H1 (cell line): Measurements from ENCODE around the gene SLC1A7. TPM values are rescaled to one million over a fixed set of nuclear protein-coding genes. Genes with fewer than 3 reads are reported as not detected.

Experiments
- CTCF ChIA-PET: fragments of 300-600 bp; sonication (Branson Sonifier 250); formaldehyde crosslinking; loops from one replicate; lab custom pipeline; 2021; ENCODE audit not compliant: partially characterized antibody; lab: Charles Lee
- POLR2A ChIA-PET: fragments of 300-600 bp; sonication (Branson Sonifier 250); formaldehyde crosslinking; loops from one replicate; lab custom pipeline; 2021; ENCODE audit warnings: inconsistent platforms; ENCODE audit not compliant: partially characterized antibody; lab: Charles Lee
- DNase-seq, 2 experiments: peaks; one replicate each; pipeline versions ENCODE4 v3.0.0 to v3.0.0-alpha.2; 2010 to 2022; ENCODE audit warnings: low spot score in 2 of 2, low read depth in 1 of 2, mixed read lengths in 1 of 2
- FAIRE-seq: peaks from 2 replicates; lab custom pipeline; 2011; peaks lifted over from hg19 to GRCh38; lab: Jason Lieb, UNC
- H2AFZ ChIP-seq: 2 replicates; pipeline ENCODE4 v1.8.1; 2012; ENCODE audit warnings: low read length, inconsistent platforms
- H2AK5ac ChIP-seq: 2 replicates; pipeline ENCODE4 v1.6.1; 2013; ENCODE audit warnings: low read depth, low read length
- H2BK120ac ChIP-seq: replicated peaks from 2 replicates; pipeline ENCODE3; 2013; ENCODE audit warnings: low read depth, low read length, inconsistent platforms
- H2BK12ac ChIP-seq: 2 replicates; pipeline ENCODE4 v1.6.1; 2013; ENCODE audit warnings: low read depth, low read length
- H2BK15ac ChIP-seq: 2 replicates; pipeline ENCODE4 v1.6.1; 2013; ENCODE audit warnings: low read length
- H2BK20ac ChIP-seq: 2 replicates; pipeline ENCODE4 v1.6.1; 2013; ENCODE audit warnings: low read length
- H2BK5ac ChIP-seq: 2 replicates; pipeline ENCODE4 v1.6.1; 2013; ENCODE audit warnings: low read depth, low read length
- H3K14ac ChIP-seq: 2 replicates; pipeline ENCODE4 v1.6.1; 2013; ENCODE audit warnings: inconsistent platforms; ENCODE audit not compliant: insufficient read length
- H3K18ac ChIP-seq: 2 replicates; pipeline ENCODE4 v1.6.1; 2013; ENCODE audit warnings: low read length; ENCODE audit errors: extremely low read depth
- H3K23ac ChIP-seq: 2 replicates; pipeline ENCODE4 v1.6.1; 2013; ENCODE audit warnings: inconsistent platforms; ENCODE audit not compliant: insufficient read length
- H3K23me2 ChIP-seq: 2 replicates; pipeline ENCODE4 v1.6.1; 2013; ENCODE audit warnings: low read depth, low read length
- H3K27ac ChIP-seq: 2 replicates; pipeline ENCODE4 v1.6.1; 2011; ENCODE audit warnings: low read depth, low read length, inconsistent platforms
- H3K27me3 ChIP-seq, 4 experiments: replicated peaks in 1 of 4; 1 replicate in 1 of 4; 2 replicates in 3 of 4; pipeline versions ENCODE4 v1.6.1 to v1.8.1; 2011 to 2013; ENCODE audit warnings: low read length in 3 of 4, mild to moderate bottlenecking in 3 of 4, inconsistent platforms in 2 of 4, mixed read lengths in 2 of 4, moderate library complexity in 1 of 4; ENCODE audit not compliant: control insufficient read depth in 3 of 4, insufficient read depth in 3 of 4; ENCODE audit errors: extremely low read depth in 1 of 4
- H3K36me3 ChIP-seq, 4 experiments: 2 replicates each; pipeline versions ENCODE4 v1.6.1 to v1.8.1; 2011 to 2013; ENCODE audit warnings: mild to moderate bottlenecking in 4 of 4, low read length in 3 of 4, moderate library complexity in 2 of 4, control low read depth in 1 of 4, inconsistent platforms in 1 of 4; ENCODE audit not compliant: insufficient read depth in 4 of 4, control insufficient read depth in 2 of 4
- H3K4ac ChIP-seq: replicated peaks from 2 replicates; pipeline ENCODE3; 2013; ENCODE audit warnings: low read length, low read depth, mixed read lengths, inconsistent platforms; ENCODE audit not compliant: insufficient read length
- H3K4me1 ChIP-seq, 4 experiments: replicated peaks in 1 of 4; 1 replicate in 1 of 4; 2 replicates in 3 of 4; pipeline versions ENCODE4 v1.6.1 to v1.8.1; 2011 to 2013; ENCODE audit warnings: low read length in 3 of 4, inconsistent platforms in 2 of 4, mixed read lengths in 1 of 4; ENCODE audit not compliant: insufficient read depth in 4 of 4, control insufficient read depth in 3 of 4
- H3K4me2 ChIP-seq, 2 experiments: 2 replicates each; pipeline versions ENCODE4 v1.6.1 to v1.8.1; 2011 to 2013; ENCODE audit warnings: low read depth in 2 of 2, low read length in 2 of 2, control low read depth in 1 of 2, inconsistent platforms in 1 of 2, mild to moderate bottlenecking in 1 of 2; ENCODE audit not compliant: insufficient read depth in 1 of 2
- H3K4me3 ChIP-seq, 4 experiments: fragments of 200-600, 300-600 bp in 1 of 4; sonication (generic), shearing (Covaris generic), sonication (Bioruptor Twin) in 1 of 4; 2 replicates each; pipeline versions ENCODE4 v1.5.1 to v1.8.1; 2011 to 2016; ENCODE audit warnings: low read length in 4 of 4, low read depth in 3 of 4, control low read depth in 2 of 4, inconsistent platforms in 2 of 4, mild to moderate bottlenecking in 2 of 4, mixed read lengths in 1 of 4, moderate library complexity in 1 of 4; ENCODE audit not compliant: insufficient read depth in 2 of 4; ENCODE audit errors: extremely low read depth in 1 of 4
- H3K56ac ChIP-seq: replicated peaks from 2 replicates; pipeline ENCODE3; 2013; ENCODE audit warnings: low read depth, mild to moderate bottlenecking, mixed read lengths, low read length, inconsistent platforms; ENCODE audit not compliant: insufficient read length
- H3K79me1 ChIP-seq: 2 replicates; pipeline ENCODE4 v1.6.1; 2013; ENCODE audit warnings: low read depth, low read length, control low read depth
- H3K79me2 ChIP-seq, 2 experiments: 2 replicates each; pipeline versions ENCODE4 v1.6.1 to v1.8.1; 2012 to 2013; ENCODE audit warnings: low read length in 2 of 2, mild to moderate bottlenecking in 2 of 2, inconsistent platforms in 1 of 2; ENCODE audit not compliant: insufficient read depth in 2 of 2, control insufficient read depth in 1 of 2
- H3K9ac ChIP-seq, 4 experiments: replicated peaks in 1 of 4; 1 replicate in 1 of 4; 2 replicates in 3 of 4; pipeline versions ENCODE4 v1.6.1 to v1.8.1; 2011 to 2013; ENCODE audit warnings: low read depth in 3 of 4, low read length in 3 of 4, control low read depth in 2 of 4, mild to moderate bottlenecking in 2 of 4, moderate library complexity in 2 of 4, inconsistent platforms in 1 of 4; ENCODE audit errors: extremely low read depth in 1 of 4
- H3K9me3 ChIP-seq, 2 experiments: 2 replicates each; pipeline versions ENCODE4 v1.6.1 to v1.8.1; 2012 to 2013; ENCODE audit warnings: mild to moderate bottlenecking in 2 of 2, moderate library complexity in 2 of 2, control low read depth in 1 of 2, inconsistent platforms in 1 of 2, low read depth in 1 of 2, low read length in 1 of 2, mixed read lengths in 1 of 2; ENCODE audit not compliant: insufficient read depth in 2 of 2
- H4K20me1 ChIP-seq, 2 experiments: replicated peaks in 1 of 2; 2 replicates each; pipeline versions ENCODE3 to v1.8.1; 2011 to 2013; ENCODE audit warnings: inconsistent platforms in 2 of 2, low read length in 2 of 2, mild to moderate bottlenecking in 1 of 2; ENCODE audit not compliant: insufficient read depth in 2 of 2, control insufficient read depth in 1 of 2
- H4K5ac ChIP-seq: 2 replicates; pipeline ENCODE4 v1.6.1; 2013; ENCODE audit warnings: low read length, low read depth, mixed read lengths, inconsistent platforms; ENCODE audit not compliant: insufficient read length
- H4K8ac ChIP-seq: 2 replicates; pipeline ENCODE4 v1.8.0; 2013; ENCODE audit warnings: mild to moderate bottlenecking, moderate library complexity, low read length, inconsistent platforms; ENCODE audit not compliant: insufficient read depth; ENCODE audit errors: extremely low read depth
- H4K91ac ChIP-seq: replicated peaks from 2 replicates; pipeline ENCODE3; 2013; ENCODE audit warnings: low read length, mixed read lengths, inconsistent platforms; ENCODE audit not compliant: insufficient read length
- CBX8 ChIP-seq: fragments of 300-800, 300-1000 bp; sonication (generic); IDR thresholded peaks from 2 replicates; pipeline ENCODE4 v1.7.1; 2016; ENCODE audit warnings: low read depth, low read length, borderline replicate concordance
- CHD1 ChIP-seq: IDR thresholded peaks from 2 replicates; pipeline ENCODE4 v1.6.1; 2012; ENCODE audit warnings: low read depth, low read length, improper control_type of control experiment
- CTCF ChIP-seq, 3 experiments: IDR thresholded peaks; 1 replicate in 2 of 3; 2 replicates in 1 of 3; pipeline versions ENCODE4 v1.5.1 to v1.6.1; 2011; ENCODE audit warnings: low read length in 3 of 3, mild to moderate bottlenecking in 3 of 3, inconsistent platforms in 2 of 3, low read depth in 1 of 3, moderate library complexity in 1 of 3; ENCODE audit not compliant: insufficient read depth in 1 of 3; ENCODE audit errors: control extremely low read depth in 1 of 3
- E2F6 ChIP-seq: IDR thresholded peaks from 2 replicates; pipeline ENCODE4 v1.6.1; 2012; ENCODE audit warnings: inconsistent platforms
- HDAC6 ChIP-seq: IDR thresholded peaks from one replicate; pipeline ENCODE4 v1.7.1; 2012; ENCODE audit warnings: low read depth, mild to moderate bottlenecking, inconsistent platforms, low read length, moderate library complexity
- POLR2AphosphoS5 ChIP-seq: IDR thresholded peaks from 2 replicates; pipeline ENCODE4 v1.6.1; 2011; ENCODE audit warnings: low read depth, low read length
- RFX5 ChIP-seq: IDR thresholded peaks from 2 replicates; pipeline ENCODE4 v1.6.1; 2011; ENCODE audit warnings: low read depth, low read length, improper control_type of control experiment, borderline replicate concordance
- SP1 ChIP-seq: IDR thresholded peaks from 2 replicates; pipeline ENCODE4 v1.6.1; 2011; ENCODE audit warnings: low read depth, low read length
- WGBS, 2 experiments: shearing (Covaris generic) in 1 of 2; methylation state at CpG; one replicate each; pipeline versions ENCODE4 v1.1.6 to v1.1.7; 2013 to 2015; ENCODE audit warnings: low lambda C conversion rate in 2 of 2, mixed read lengths in 2 of 2, inconsistent platforms in 1 of 2, low coverage in 1 of 2, missing lambda C conversion rate in 1 of 2; ENCODE audit not compliant: insufficient replicate concordance in 2 of 2, insufficient coverage in 1 of 2, insufficient read length in 1 of 2; ENCODE audit errors: extremely low coverage in 1 of 2, missing lambda C conversion rate in 1 of 2; 5-methylcytosine and 5-hydroxymethylcytosine counted together
- polyA plus RNA-seq, 7 experiments: library from polyadenylated mRNA; depleted of rRNA in 3 of 7; stranded (reverse) in 5 of 7; unstranded in 2 of 7; fragments of >200 nt in 5 of 7; fragments of 200-250 nt in 2 of 7; gene quantifications; 1 replicate in 5 of 7; 2 replicates in 1 of 7; 4 replicates in 1 of 7; pipeline versions ENCODE4 v1.2.1 to v1.2.3, GENCODE V29; 2011 to 2013; ENCODE audit warnings: missing spikeins in 2 of 7, mixed read lengths in 2 of 7
- total RNA-seq: library from RNA; stranded (reverse); fragmentation: NEBNext Ultra II Directional; extraction: Animal tissue kit (Norgen Biotek cat#: 25700); gene quantifications from 2 replicates; pipeline ENCODE4 v1.2.1, GENCODE V29; 2021

The SLC1A7 gene
- total and polyA plus RNA-seq, 2 of the 8 experiments (the other 6 are each of a cell fraction or from before 2014, with no cell fraction given), result not detected

DNA sequence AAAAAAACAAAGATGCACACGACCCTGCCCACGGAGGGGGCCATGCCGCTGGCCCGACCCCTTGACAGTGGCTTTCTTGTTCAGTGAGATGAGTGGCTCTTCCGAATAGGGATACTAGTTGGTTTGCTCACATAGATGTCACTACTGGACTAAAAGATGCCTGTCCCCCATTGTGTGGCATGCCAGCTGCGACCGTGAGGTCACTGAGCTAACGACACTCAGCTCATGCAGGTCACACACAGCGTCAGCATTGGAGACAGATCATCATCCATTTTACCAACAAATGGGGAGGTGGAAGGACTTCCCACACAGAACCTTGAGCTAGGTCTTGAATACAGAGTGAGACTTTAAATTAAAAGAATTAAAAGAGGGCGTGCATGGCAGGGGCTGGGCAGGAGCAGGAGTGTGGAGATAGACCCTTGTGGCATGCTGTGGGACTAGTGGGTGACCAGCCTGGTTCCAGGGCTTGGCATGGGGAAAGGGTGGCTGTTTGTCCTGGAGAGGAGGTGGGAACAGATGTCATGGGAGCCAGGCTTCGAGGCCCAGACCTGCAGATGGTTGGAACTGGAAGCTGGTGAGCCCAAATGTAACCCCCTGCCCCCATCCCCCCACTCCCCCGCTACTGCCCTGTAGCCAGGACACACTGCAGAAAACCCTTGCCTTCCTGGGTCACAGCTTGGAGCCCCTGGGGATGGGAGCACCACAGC is 12.4 kb downstream of the SLC1A7 start:
- Histone ChIP-seq H4K5ac (no peak overlapping the region), H3K56ac (no peak overlapping the region), H4K8ac (no peak overlapping the region), H3K9me3 (no peaks in the 10 kb centered on the region; a peak in 1 of 4 replicates), H3K79me2 (no peaks in the 10 kb centered on the region), H2AFZ (no peak overlapping the region), H3K4me2 (no peak overlapping the region), H3K36me3 (no peaks in the 10 kb centered on the region), H2BK120ac (no peak overlapping the region), H3K18ac (no peak overlapping the region), H4K91ac (no peak overlapping the region), H4K20me1 (no peaks in the 10 kb centered on the region), H3K23ac (no peak overlapping the region), H2BK12ac (no peak overlapping the region), H2AK5ac (no peak overlapping the region), H3K9ac (no peak overlapping the region), H2BK20ac (no peak overlapping the region), H2BK15ac (no peak overlapping the region), H2BK5ac (no peak overlapping the region), H3K27me3 (no peaks in the 10 kb centered on the region), H3K4me3 (no peak overlapping the region), H3K14ac (no peak overlapping the region), H3K27ac (no peak overlapping the region), H3K4me1 (no peaks in the 10 kb centered on the region), H3K23me2 (no peaks in the 10 kb centered on the region), H3K4ac (no peak overlapping the region), H3K79me1 (no peaks in the 10 kb centered on the region)
- 83% methylated on average over 12 of the region's 12 CpGs; no CpG with 5 or more reads in 1 of the 2 experiments for WGBS, 2 experiments
- POLR2A ChIA-PET, result interaction anchor here (0.7 kb wide), 1 partner anchor 9 kb away, joined by 4 read pairs; no protein-coding TSS in a partner anchor
- DNase-seq (no peak), FAIRE-seq (no peak)
- CTCF ChIA-PET, result interaction anchor here (1.0 to 2.3 kb wide), 7 partner anchors 9 to 205 kb away, joined by 3 to 7 read pairs (median 4); no protein-coding TSS in a partner anchor
- TF ChIP-seq CHD1 (no peak), CTCF (IDR thresholded peaks at IDR 0.05; ENCODE audit: control extremely low read depth in 1 of 3, insufficient read depth in 1 of 3, low read depth in 1 of 3, low read length in 3 of 3) (no peak), CBX8 (no peak), POLR2AphosphoS5 (no peak), RFX5 (no peak), E2F6 (no peak), SP1 (no peak), HDAC6 (no peak)
